ENCODE data around the gene CACNA1I.
A peak's percentile ranks its signal among the peaks of the same experiment; 100 is the strongest.

Gene CACNA1I

GRCh38 chr22:39649500-39650089, 79.0 kb downstream of the CACNA1I start:
- no peak for DNase-seq (ENCODE audit: low read depth in 2 of 2)
- no peak for TF ChIP-seq CTCF (IDR thresholded peaks at IDR 0.05; ENCODE audit: low read depth, low read length)
- no peak overlapping the region for H3K4me3 ChIP-seq (replicated peaks in 1 of 2; ENCODE audit: low read depth in 2 of 2, low read length in 2 of 2)

GRCh38 chr22:39651053-39651996, 80.8 kb downstream of the CACNA1I start:
- H3K4me3 ChIP-seq (replicated peaks in 1 of 2; ENCODE audit: low read depth in 2 of 2, low read length in 2 of 2) = no peak overlapping the region
- no peak for TF ChIP-seq CTCF (IDR thresholded peaks at IDR 0.05; ENCODE audit: low read depth, low read length)
- DNase-seq (ENCODE audit: low read depth in 2 of 2) = peak in 1 of 2 donors; percentile 44

- no peak for DNase-seq (ENCODE audit: low read depth in 2 of 2)
- no peak for TF ChIP-seq CTCF (IDR thresholded peaks at IDR 0.05; ENCODE audit: low read depth, low read length)
- no peak overlapping the region for H3K4me3 ChIP-seq (replicated peaks in 1 of 2; ENCODE audit: low read depth in 2 of 2, low read length in 2 of 2)
These were observed 82.6 kb downstream of the CACNA1I start for GRCh38 chr22:39652990-39653786.

- no peak for TF ChIP-seq CTCF (IDR thresholded peaks at IDR 0.05; ENCODE audit: low read depth, low read length)
- DNase-seq (ENCODE audit: low read depth in 2 of 2) = no peak
- H3K4me3 ChIP-seq (replicated peaks in 1 of 2; ENCODE audit: low read depth in 2 of 2, low read length in 2 of 2) = no peak overlapping the region
These were observed 83.2 kb downstream of the CACNA1I start for GRCh38 chr22:39653787-39654077.

- H3K4me3 ChIP-seq (replicated peaks in 1 of 2; ENCODE audit: low read depth in 2 of 2, low read length in 2 of 2) = no peak overlapping the region
- TF ChIP-seq CTCF (IDR thresholded peaks at IDR 0.05; ENCODE audit: low read depth, low read length) = no peak
- DNase-seq (ENCODE audit: low read depth in 2 of 2) = no peak
These were observed 83.8 kb downstream of the CACNA1I start for GRCh38 chr22:39654131-39654926.

- no peak for DNase-seq (ENCODE audit: low read depth in 2 of 2)
- H3K4me3 ChIP-seq (replicated peaks in 1 of 2; ENCODE audit: low read depth in 2 of 2, low read length in 2 of 2) = no peak overlapping the region
- no peak for TF ChIP-seq CTCF (IDR thresholded peaks at IDR 0.05; ENCODE audit: low read depth, low read length)
These were observed 84.5 kb downstream of the CACNA1I start for GRCh38 chr22:39655004-39655579.
